GM18526 (cell line): ENCODE data around the gene LINC00305.

ENCODE experiments used
- POLR2A ChIP-seq: IDR thresholded peaks from 3 replicates; pipeline ENCODE4 v1.6.1; 2011; ENCODE audit not compliant: insufficient read length; ENCODE audit errors: extremely low read depth

Gene LINC00305

GRCh38 chr18:64082513-64082912, 66.4 kb downstream of the LINC00305 start:
- no peak for TF ChIP-seq POLR2A

GRCh38 chr18:64082054-64082453, 66.8 kb downstream of the LINC00305 start:
- no peak for TF ChIP-seq POLR2A

- no peak for TF ChIP-seq POLR2A
These were observed 74.9 kb downstream of the LINC00305 start for GRCh38 chr18:64073971-64074370.

GRCh38 chr18:64055019-64055418, 93.9 kb downstream of the LINC00305 start:
- no peak for TF ChIP-seq POLR2A

DNA sequence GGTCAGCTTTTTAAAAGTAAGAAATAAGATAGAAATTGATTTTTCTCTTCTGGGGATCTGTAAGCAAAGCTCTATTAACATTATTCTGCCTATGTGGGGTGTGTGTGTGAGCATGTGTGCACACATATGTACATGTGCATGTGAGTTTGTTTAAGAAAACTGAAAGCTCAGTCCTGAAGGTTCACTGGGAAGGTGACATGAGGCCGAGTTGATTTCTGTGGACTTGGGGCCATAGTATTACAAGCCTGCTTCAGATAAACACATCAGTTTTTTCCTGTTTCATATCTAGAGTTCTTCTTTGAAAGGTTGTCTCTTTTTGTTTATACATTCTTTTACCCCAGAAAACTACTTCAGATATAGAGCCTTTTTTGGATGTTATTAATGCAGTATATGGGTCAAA, 95.6 kb downstream of the LINC00305 start:
- no peak for TF ChIP-seq POLR2A

- TF ChIP-seq POLR2A, result no peak
These were observed 96.1 kb downstream of the LINC00305 start for GRCh38 chr18:64052772-64053171.

DNA sequence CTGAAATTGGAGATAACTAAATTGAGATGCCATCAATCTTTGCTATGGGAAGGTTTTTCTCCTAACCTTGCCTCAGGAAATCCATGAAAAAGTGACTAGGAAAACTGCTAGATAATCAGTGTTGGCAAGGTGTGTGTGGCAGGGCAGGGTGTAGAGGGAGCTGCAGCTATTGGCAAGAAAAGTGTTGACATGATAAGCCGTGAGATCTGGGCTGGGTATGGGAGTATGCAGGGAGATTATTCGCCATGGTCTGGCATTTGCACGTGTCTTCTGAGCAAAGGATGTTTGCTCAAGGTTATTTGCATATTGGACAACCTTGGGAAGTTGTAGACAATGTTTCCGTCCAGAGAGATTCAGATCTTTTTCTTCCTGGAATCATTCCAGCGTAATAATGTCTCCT, 104.3 kb downstream of the LINC00305 start:
- no peak for TF ChIP-seq POLR2A

- TF ChIP-seq POLR2A, result no peak
These were observed 106.0 kb downstream of the LINC00305 start for GRCh38 chr18:64042728-64043358.

- TF ChIP-seq POLR2A, result no peak
These were observed 111.0 kb downstream of the LINC00305 start for GRCh38 chr18:64037812-64038414.

- TF ChIP-seq POLR2A, result no peak
These were observed 116.6 kb downstream of the LINC00305 start for GRCh38 chr18:64032312-64032711.

DNA sequence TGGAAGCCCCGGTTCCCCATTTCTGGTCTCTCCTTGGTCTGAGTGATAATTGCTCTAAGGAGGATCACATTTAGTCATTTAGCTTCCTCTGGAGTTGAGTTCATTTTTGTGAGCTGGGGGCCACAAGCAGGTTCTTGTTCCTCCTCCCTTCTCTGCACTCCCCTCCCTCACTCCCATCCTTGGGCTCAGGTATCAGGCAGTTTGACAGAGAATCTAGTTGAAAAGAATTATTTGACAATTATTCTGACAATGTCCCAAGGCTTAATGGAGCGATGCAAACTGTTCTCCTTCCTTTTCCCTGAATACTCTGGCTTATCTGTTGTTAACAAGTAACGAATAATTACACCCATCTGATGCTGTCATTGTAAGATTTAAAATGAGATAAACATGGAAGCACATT, 117.5 kb downstream of the LINC00305 start:
- no peak for TF ChIP-seq POLR2A
